Measurements from ENCODE around the gene AOPEP. TPM values are rescaled to one million over a fixed set of nuclear protein-coding genes. Genes with fewer than 3 reads are reported as not detected.

The AOPEP gene
- total and polyA plus RNA-seq, 2 of the 13 experiments (the other 11 are each of a cell fraction or from before 2014, with no cell fraction given), result 22.2 to 41.6 TPM

GRCh38 chr9:94899464-94900221 lies 173.1 kb downstream of the AOPEP start (continued):
- TF ChIP-seq, protein P1, sequence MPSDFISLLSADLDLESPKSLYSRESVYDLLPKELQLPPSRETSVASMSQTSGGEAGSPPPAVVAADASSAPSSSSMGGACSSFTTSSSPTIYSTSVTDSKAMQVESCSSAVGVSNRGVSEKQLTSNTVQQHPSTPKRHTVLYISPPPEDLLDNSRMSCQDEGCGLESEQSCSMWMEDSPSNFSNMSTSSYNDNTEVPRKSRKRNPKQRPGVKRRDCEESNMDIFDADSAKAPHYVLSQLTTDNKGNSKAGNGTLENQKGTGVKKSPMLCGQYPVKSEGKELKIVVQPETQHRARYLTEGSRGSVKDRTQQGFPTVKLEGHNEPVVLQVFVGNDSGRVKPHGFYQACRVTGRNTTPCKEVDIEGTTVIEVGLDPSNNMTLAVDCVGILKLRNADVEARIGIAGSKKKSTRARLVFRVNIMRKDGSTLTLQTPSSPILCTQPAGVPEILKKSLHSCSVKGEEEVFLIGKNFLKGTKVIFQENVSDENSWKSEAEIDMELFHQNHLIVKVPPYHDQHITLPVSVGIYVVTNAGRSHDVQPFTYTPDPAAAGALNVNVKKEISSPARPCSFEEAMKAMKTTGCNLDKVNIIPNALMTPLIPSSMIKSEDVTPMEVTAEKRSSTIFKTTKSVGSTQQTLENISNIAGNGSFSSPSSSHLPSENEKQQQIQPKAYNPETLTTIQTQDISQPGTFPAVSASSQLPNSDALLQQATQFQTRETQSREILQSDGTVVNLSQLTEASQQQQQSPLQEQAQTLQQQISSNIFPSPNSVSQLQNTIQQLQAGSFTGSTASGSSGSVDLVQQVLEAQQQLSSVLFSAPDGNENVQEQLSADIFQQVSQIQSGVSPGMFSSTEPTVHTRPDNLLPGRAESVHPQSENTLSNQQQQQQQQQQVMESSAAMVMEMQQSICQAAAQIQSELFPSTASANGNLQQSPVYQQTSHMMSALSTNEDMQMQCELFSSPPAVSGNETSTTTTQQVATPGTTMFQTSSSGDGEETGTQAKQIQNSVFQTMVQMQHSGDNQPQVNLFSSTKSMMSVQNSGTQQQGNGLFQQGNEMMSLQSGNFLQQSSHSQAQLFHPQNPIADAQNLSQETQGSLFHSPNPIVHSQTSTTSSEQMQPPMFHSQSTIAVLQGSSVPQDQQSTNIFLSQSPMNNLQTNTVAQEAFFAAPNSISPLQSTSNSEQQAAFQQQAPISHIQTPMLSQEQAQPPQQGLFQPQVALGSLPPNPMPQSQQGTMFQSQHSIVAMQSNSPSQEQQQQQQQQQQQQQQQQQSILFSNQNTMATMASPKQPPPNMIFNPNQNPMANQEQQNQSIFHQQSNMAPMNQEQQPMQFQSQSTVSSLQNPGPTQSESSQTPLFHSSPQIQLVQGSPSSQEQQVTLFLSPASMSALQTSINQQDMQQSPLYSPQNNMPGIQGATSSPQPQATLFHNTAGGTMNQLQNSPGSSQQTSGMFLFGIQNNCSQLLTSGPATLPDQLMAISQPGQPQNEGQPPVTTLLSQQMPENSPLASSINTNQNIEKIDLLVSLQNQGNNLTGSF (CRISPR knock-in tag; IDR thresholded peaks at IDR 0.05), result no peak
- no peak for TF ChIP-seq CBX2 (IDR thresholded peaks at IDR 0.05; ENCODE audit: low read depth, low read length)
- TF ChIP-seq CBX2 (CRISPR knock-in tag; IDR thresholded peaks at IDR 0.05; ENCODE audit: low read depth), result no peak
- TF ChIP-seq ZNF317 (CRISPR knock-in tag; IDR thresholded peaks at IDR 0.05), result no peak
- no peak for TF ChIP-seq NR3C1 (CRISPR knock-in tag; IDR thresholded peaks at IDR 0.05)
- TF ChIP-seq JUND (CRISPR knock-in tag; IDR thresholded peaks at IDR 0.05), result peak; percentile 74
- no peak for TF ChIP-seq PAWR (CRISPR knock-in tag; IDR thresholded peaks at IDR 0.05; ENCODE audit: borderline replicate concordance)
- TF ChIP-seq ZNF788 (CRISPR knock-in tag; IDR thresholded peaks at IDR 0.05; ENCODE audit: borderline replicate concordance), result peak; percentile 55; the same call in 1 of the 2 replicates
- no peak for TF ChIP-seq NFKB2 (CRISPR knock-in tag; IDR thresholded peaks at IDR 0.05; ENCODE audit: borderline replicate concordance)
- no peak for TF ChIP-seq RFX3 (CRISPR knock-in tag; IDR thresholded peaks at IDR 0.05)
- no peak for TF ChIP-seq GPN1 (CRISPR knock-in tag; IDR thresholded peaks at IDR 0.05; ENCODE audit: borderline replicate concordance)
- 0 out of 2 replicates have a peak, but pooled peaks have one; percentile 53 for TF ChIP-seq ZNF33B (CRISPR knock-in tag; IDR thresholded peaks at IDR 0.05)
- no peak for TF ChIP-seq ZGPAT (CRISPR knock-in tag; IDR thresholded peaks at IDR 0.05)
- TF ChIP-seq REL (CRISPR knock-in tag; conservative IDR thresholded peaks at IDR 0.05), result no peak
- TF ChIP-seq FOXA3 (CRISPR knock-in tag; IDR thresholded peaks at IDR 0.05), result peak; percentile 49; the same call in 1 of the 2 replicates
- TF ChIP-seq HMGA1 (CRISPR knock-in tag; conservative IDR thresholded peaks at IDR 0.05), result no peak
- TF ChIP-seq ZFP82 (CRISPR knock-in tag; IDR thresholded peaks at IDR 0.05; ENCODE audit: borderline replicate concordance), result 0 out of 2 replicates have a peak, but pooled peaks have one; percentile 36
- no peak for TF ChIP-seq ZNF746 (CRISPR knock-in tag; IDR thresholded peaks at IDR 0.05)
- TF ChIP-seq HOXA7 (CRISPR knock-in tag; IDR thresholded peaks at IDR 0.05), result no peak
- no peak for TF ChIP-seq BRF2 (CRISPR knock-in tag; IDR thresholded peaks at IDR 0.05)
- TF ChIP-seq ZNF362 (CRISPR knock-in tag; IDR thresholded peaks at IDR 0.05; ENCODE audit: borderline replicate concordance), result no peak
- no peak for TF ChIP-seq ZBTB42 (CRISPR knock-in tag; IDR thresholded peaks at IDR 0.05)
